NCI-H2029 (cell line): ENCODE results near the gene HSBP1L1.

Experiments
- DNase-seq: peaks from one replicate; lab custom pipeline; 2025; lab: John Stamatoyannopoulos, UW

The HSBP1L1 gene

DNA sequence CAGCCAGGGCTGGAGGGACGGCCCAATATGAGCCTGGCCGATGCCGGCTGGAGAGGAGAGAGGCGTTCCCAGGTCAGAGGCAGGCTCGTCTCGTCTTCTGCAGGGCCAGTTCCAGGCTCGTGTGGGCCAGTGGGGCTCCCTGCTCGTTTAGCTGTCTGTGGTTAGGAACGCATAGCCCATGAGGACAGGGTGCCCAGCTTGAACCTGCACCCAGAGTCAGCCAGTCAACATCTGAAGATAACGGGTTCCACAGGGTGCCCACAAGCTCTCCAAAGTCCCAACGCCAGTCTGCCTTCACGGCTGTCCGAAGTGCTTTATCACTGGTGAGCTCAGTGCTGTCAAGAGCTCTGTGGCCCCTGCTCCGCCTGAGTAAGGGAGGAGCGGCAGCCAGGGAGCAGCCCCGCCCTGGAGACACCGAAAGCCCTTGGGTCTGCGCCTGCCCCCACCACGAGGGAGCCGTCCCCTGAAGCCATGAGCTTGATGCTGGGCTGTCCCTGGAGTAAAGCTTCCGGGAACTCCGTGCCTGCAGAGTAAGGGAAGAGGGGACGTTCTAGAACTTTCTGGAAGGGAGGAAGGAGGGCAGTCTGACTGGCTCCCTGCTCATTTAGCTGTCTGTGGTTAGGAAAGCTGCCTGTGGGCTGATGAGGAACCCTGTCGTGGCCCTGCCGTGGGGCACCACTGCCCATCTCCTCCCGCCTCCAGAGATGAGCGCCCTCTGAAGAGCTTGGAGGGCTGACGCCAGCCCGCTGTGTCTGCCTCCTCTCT lies 2.7 kb upstream of the HSBP1L1 start:
- DNase-seq = no peak

DNA sequence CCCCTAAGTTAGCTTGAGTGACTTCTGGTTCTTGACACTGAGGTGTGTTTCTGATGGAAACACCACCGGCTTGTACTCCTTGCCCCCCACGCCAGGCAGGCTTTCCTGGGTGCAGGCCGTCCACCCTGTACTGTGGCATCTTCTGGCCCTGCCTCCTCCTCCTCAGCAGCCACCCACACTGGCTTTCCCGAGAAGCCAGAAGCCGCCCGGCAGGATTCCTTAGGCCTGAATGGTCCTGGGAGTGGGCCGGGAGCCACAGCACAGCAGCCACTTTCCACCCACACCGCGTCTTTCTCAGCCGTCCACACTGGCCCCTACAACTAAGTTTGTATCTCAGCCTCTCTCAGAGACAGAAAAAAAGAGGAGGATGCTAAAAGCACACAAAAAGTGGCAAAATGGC lies 2.1 kb upstream of the HSBP1L1 start:
- DNase-seq = no peak

DNA sequence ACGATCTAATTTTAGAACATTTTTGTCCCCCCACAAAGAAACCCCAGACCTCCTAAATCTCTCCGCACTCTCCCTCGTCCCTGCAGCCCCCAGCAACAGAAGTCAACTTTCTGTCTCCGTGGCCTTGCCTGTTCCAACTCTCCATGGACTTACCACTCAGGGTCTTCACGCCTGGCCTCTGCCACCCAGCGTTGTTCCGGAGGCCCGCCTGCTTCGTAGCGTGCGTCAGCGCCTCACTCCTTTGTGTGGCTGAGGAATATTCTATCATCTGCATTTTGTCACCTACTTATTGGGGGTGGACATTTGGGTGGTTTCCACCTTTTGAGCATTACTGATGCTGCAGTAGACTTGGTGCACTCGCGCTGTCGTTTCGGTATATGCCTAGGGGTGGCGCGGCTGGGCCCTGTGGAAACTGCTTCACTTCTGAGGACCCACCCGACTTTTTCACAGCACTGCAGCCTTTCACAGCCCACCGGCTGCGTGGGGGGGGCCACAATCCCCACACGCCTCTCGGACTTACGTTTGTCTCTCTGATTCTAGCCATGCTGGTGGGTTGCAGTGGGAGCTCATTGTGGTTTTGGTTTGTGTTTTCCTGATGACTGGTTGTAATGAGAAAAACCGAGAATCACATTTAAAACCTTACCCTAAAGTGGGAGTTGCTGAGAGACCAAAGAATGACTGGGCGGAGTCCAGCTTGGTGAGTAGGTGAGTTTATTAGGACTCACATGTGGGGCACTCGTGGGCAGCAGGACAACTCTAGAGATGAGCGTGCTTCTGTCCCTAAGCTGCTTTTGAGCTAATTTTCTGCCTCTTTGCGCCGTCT lies 1.4 kb upstream of the HSBP1L1 start:
- DNase-seq = no peak

DNA sequence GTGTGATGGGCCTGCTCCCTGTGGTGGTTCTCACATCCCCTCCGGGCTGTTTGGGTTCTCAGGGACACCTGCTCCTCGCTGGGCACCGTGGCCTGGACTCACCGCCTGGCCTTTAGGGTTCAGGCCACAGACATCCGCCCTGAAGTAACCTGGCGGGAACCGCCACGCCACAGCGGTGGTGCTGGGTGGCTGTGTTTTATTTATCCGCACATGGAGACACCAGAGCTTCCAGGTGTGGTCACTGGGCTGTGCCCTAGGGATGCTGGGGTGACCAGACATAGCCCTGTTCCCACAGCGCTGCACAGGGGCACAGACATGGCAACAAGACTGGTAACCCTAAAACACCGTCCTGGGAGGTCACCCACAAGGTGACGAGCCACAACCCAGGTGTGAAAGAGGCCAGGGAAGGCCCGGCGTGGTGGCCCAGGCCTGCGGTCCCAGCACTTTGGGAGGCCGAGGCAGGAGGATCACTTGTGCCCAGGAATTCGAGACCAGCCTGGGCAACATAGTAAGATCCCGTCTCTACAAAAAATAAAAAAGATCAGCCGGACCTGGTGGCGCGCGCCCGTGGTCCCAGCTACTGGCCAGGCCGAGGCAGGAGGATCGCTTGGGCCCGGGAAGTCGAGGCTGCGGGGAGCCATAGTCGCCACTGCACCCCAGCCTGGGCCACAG lies 649 bp upstream of the HSBP1L1 start:
- DNase-seq = no peak

DNA sequence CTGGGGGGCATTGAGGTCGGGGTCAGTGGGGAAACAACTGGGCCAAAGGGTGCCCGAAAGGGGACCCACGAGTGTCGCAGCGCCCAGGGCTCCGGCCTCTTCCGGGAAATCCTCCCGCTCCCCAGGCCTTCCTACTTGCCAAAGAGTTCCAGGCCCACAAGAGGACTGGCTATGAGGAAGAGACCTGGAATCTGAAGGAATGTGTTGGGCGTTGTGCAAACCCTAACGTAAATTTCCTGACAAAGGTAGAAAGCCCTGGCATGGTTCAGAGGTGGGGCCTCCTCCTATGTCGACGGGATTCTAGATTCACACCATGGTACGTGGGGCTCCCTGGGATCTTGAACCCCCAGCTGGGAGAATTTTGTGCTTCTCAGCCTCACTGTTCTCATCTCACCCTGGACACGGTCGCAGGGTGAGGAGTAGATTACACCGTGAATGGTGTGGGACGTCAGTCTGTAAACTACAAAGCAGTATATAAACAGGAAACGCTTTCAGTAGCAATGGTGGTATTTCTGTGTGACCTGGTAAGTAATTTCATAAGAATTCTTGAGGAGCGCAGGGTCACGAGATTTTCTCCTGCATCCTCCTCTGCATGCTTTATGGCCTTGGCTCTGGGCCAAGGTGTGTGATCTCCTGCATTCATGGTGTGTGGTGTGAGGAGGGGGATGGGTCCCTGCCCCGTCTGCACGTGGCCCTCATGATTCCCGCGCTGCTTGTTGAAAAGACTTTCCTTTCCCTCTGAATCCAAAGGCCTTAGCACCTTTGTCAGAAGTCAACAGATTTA lies 868 bp downstream of the HSBP1L1 start:
- peak; percentile 29 for DNase-seq

DNA sequence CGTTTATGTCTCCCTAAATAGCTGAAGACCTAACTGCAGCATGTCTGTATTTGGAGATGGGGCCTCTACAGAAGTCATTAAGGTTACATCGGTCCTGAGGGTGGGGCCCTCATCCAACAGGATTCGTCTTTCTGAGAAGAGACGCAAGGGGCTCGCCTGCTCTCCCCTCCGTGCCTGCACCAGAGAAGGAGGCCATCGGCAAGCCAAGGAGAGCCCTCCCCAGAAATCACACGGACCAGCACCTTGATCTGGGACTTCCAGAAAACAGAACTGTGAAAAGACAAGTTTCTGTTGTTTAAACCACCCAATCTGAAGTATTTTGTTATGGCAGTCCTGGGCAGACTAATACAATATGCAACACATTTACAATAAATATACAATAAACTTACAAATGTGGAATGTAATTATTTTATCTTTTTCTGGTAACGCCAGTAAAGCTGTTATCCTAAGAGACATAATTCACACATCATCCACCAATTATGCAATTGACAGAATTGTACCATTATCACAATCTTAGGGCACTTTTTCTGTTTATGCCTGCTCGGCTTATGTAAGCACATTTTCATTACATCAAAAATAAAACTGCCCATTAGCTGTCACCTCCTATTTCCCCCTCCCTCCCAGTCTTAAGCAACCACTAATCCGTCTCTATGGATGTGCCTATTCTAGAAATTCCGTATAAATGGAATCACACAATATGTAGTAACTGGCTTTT lies 6.1 kb downstream of the HSBP1L1 start:
- DNase-seq = no peak

DNA sequence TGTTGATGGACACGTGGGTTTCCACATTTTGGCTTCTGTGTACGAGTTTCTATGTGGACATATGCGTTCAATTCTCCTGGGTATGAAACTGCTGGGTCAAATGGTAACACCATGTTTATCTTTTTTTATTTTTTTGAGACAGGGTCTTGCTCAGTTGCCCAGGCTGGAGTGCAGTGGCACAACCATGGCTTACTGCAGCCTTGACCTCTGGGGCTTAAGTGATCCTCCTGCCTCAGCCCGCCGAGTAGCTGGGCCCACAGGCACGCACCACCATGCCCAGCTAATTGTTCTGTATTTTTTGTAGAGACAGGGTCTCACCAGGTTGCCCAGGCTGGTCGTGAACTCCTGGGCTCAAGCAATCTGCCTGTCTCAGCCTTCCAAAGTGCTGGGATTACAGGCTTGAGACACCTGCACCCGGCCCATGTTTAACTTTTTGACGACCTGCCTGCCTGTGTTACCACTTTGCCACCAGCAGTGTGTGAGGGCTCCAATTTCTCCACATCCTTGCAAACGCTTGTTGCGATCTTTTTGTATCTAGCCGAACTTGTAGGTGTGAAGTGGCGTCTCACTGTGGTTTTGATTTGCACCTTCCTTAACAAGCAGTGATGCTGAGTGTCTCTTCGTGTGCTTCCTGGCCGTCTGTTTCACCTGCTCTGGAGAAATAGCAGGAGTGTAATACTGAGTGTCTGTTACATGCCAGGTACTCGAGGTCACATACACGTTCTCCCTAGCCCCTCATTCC lies 6.9 kb downstream of the HSBP1L1 start:
- DNase-seq = no peak

DNA sequence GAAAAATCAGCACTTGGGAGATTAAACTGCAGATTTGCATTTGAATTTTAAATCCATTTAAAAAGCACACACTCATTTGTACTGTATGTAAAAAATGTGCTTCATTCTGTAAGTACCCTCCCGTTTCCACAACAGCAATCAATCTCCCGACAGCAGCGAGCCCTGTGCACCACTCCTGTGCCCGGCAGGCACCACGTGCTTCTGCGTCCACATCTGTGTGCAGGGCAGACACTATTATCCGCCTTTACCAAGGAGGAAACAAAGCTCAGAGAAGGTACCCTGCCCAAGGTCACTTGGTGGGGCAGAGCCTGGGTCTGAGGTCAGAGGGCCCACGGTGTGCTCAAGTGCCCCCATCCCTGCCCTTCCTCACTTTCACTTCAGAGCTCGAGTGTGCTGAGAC lies 7.5 kb downstream of the HSBP1L1 start:
- no peak for DNase-seq

DNA sequence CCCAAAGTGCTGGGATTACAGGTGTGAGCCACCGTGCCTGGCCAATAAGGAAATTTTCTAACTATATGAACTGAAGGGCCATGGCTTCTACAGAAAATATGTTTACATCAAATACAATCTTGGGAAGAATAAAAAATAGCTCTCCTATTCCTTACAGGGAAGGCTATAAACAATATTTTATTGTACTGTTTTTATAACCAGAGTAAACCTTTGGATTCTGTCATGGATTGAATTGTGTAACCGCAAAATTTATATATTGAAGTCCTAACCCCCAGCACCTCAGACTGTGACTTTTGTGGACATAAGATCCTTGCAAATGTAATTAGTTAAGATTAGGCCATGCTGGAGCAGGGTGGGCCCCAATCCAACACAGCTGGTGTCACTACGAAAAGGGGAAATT lies 8.3 kb downstream of the HSBP1L1 start:
- DNase-seq = no peak

DNA sequence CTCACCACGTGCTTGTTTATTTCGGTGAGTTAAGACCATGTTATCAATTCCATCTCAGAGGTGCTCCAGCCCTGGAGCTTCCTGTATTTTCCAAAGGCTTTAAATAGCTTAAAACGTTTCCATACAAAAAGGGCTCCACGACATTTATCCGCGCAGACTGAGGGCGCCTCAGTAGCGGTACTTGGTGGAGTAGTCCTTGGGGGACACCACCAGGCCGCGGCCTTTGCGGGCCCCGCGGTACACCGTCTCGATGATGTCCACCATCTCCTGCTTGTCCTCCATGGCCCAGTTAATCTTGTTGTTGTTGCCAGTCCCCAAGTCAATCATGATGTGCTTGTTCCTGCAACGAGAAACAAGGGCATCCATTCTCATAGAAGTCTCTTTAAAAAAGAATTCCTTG lies 9.1 kb downstream of the HSBP1L1 start:
- DNase-seq = no peak

DNA sequence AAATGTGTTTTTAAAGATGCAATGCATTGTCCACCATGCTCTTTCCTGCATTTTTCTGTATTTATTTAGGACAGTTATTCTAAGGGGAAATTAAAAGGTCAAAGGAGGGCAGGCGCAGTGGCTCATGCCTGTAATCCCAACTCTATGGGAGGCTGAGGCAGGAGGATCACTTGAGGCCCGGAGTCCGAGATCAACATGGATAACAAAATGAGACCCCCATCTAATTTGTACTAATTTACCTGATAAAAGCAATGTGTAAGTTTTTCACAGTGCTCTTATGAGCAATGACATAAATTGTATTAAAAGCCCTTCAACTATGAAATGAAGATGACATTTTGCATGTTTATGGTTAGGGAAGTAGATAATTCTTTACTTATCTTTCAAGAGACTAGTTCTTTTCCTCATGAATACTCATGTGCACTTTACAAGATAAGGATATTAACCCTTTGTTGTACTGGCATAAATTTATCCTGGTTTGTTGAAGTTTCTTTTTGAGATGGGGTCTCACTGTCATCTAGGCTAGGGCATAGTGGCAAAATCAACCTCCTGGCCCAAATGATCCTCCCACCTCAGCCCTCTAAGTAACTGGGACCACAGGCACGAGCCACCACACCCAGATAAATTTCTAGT lies 9.7 kb downstream of the HSBP1L1 start:
- no peak for DNase-seq

DNA sequence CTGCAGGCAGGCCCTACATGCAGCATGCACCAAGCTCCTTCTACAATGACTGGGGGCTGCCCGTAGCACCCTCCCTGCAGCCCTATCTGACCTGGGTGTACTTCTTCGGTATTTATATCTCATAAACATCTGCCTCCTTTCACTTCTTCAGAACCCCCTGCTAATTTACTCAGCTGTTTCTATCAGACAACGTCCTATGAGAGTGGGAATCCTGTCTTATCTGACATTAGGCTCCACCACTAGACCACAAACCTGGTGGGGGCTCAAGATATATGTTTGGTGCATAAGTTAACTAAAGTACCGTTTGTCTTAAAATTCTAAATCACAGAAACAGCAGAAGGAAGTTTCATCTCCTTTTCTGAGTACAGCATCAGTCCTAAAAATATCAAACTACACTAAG lies 10.6 kb downstream of the HSBP1L1 start:
- DNase-seq = no peak

DNA sequence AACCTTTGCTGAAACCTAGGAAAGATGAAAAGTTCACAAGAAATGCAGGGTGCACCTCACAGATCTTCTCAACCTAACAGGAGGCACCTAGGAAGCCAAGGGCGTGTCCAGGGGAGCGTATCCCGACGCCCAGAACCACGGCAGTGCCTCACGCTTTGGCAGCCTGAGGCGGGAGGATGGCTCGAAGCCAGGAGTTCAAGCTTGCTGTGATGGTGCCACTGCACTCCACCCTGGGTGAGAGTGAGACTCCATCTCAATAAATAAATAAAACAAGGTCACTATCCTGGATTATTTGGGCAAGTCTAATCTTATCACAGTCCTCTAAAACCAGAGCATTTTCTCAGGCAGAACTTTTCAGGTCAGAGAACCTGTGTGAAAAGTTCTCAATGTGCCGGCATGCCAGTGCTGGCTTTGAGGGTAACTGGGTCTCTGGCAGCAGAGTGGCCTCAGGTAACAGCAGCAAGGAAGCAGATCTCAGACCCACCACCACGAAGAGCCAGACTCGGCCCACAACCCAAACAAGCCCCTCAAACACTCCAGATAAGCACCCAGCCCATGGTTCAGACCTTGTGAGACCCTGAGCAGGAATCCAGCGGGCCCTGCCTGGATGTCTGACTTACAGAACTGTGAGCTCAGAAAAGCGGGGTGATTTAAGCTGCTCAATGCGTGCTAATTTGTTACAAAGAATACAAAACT lies 11.7 kb downstream of the HSBP1L1 start:
- no peak for DNase-seq

DNA sequence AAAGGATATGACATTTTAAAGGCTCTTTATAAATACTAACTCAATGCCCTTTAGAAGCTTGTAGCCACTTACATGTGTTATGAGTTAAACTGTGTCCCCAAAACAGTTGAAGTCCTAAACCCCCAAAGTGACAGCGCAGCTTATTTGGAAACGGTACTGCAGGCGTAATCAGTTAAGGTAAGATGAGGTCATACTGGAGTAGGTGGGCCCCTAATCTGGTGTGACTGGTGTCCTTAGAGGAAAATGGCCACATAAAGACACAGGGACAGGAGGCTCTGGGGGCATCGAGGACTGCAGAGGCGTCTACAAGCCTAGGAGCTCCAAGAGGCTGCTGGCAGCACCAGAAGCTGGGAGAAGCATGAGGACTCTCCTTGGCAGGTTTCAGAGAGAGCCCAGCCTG lies 15.4 kb downstream of the HSBP1L1 start:
- no peak for DNase-seq

DNA sequence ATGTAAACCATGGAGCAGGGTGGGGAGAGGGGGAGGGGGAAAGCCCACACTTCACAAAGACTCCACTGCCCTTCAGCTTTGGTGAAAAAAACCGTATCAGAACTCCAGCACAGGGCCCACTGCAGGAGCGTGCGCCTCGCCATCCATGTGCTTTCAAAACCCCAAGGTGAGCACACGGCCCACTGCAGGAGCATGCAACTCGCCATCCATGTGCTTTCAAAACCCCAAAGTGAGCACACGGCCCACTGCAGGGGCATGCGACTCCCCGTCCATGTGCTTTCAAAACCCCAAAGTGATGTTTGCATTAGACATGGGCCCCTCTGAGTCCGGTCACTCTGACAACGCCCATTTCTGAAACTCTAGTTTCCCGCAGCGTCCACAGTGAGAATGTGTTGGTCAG lies 16.1 kb downstream of the HSBP1L1 start:
- DNase-seq = no peak

DNA sequence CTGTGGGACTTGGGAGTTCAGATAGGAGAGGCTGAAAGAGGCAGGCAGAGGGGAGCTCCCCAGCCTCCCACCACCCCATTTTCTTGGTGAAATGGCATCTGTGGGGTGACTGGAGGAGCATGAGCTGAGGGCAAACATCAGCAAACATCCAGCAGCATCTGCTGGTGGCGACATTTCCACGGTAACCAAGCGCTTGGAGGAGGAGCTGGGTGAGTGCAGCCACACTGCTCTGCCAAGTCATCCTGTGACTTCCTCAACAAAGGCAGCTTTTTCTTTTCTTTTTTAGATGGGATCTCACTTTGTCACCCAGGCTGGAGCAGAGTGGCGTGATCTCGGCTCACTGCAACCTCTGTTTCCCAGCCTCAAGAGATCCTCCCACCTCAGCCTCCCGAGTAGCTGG lies 18.3 kb downstream of the HSBP1L1 start:
- no peak for DNase-seq

DNA sequence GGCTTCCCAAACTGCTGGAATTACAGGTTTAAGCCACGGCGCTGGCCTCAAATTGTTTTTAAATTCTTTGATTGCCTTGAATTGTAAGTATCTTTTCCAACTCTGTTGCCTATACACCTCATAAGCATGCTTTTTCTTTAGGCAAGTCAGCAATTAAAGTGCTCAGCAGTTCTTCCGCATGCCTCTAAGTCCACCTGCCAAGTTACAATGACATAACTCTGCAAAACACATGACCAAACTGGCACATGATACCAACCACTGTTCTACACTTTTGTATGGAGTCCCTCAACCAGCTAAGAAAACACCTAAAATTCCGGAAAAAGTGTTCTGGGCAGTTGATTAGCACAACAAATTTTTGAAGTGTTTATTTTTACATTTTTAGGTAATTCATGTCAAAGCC lies 18.8 kb downstream of the HSBP1L1 start:
- DNase-seq = no peak

DNA sequence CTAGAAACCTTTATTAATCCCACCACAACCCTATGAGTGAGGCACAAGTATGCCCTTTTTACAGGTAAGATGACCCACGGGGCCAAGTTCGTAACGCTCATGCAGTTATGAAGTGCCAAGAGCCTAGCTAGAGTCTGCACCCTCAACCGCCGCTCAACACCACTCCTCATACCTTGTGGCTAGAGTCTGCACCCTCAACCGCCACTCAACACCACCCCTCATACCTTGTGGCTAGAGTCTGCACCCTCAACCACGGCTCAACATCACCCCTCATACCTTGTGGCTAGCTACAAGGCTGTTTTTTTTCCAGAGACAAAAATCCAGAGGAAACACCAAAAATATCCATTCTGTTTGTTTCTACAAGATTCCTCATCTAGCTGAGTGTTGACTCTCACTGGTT lies 19.4 kb downstream of the HSBP1L1 start:
- no peak for DNase-seq

DNA sequence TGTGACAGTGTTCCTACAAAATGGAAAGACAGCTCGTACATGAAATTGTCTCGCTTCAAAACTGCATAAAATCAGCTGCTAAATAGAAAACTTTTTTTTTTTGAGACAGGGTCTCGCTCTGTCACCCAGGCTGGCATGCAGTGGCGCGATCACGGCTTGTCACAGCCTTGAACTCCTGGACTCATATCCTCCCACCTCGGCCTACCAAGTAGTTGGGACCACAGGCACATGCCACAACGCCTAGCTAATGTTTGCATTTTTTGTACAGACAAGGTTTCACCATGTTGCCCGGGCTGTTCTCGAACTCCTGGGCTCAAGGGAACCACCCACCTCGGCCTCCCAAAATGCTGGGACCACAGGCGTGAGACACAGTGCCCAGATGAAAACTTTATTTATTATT lies 20.7 kb downstream of the HSBP1L1 start:
- no peak for DNase-seq

DNA sequence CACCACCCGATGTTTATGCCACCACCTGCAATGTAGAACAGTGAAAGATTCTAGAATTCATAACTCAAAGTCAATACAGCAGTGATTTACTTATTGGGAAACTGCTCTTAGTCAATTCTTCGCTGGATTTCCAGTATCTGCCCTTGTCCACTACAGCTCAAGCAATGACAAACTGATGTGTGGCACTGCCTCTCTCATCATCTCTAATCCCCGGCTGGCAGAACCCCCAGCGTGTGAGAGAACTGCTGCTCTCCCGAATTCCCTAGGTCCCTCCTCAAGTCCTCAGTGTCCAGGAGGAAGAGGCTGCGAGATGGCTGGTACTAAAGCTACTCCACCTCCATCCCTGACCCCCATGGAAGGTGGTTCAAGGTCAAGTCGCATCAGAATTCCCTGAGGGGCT lies 22.3 kb downstream of the HSBP1L1 start:
- no peak for DNase-seq
